Endothelial cell of umbilical vein (primary cell): ENCODE data around the gene MUC13.

Experiments used
- CTCF ChIP-seq, 2 donors: IDR thresholded peaks; 1 replicate in 1 of 2; 2 replicates in 1 of 2; pipeline ENCODE4 v1.5.1; 2011; ENCODE audit warnings: low read length in 2 of 2, mild to moderate bottlenecking in 2 of 2, moderate library complexity in 2 of 2, control low read depth in 1 of 2, inconsistent platforms in 1 of 2, low read depth in 1 of 2; ENCODE audit not compliant: insufficient read depth in 1 of 2; ENCODE audit errors: extremely low read depth in 1 of 2
- POLR2A ChIP-seq: IDR thresholded peaks from 2 replicates; pipeline ENCODE4 v1.6.1; 2012; ENCODE audit warnings: low read depth, mild to moderate bottlenecking, control low read depth, low read length

- TF ChIP-seq CTCF (IDR thresholded peaks at IDR 0.05; ENCODE audit: extremely low read depth in 1 of 2, insufficient read depth in 1 of 2, low read depth in 1 of 2, low read length in 2 of 2) = no peak
- no peak for TF ChIP-seq POLR2A
Observed at GRCh38 chr3:124903896-124904834, 30.4 kb downstream of the MUC13 start.
